ENCODE results near the gene SLC19A1. TPM values are rescaled to one million over a fixed set of nuclear protein-coding genes. Genes with fewer than 3 reads are reported as not detected.

The SLC19A1 gene
- total RNA-seq, 2 donors from 2014 or later: 23.3 to 110 TPM

DNA sequence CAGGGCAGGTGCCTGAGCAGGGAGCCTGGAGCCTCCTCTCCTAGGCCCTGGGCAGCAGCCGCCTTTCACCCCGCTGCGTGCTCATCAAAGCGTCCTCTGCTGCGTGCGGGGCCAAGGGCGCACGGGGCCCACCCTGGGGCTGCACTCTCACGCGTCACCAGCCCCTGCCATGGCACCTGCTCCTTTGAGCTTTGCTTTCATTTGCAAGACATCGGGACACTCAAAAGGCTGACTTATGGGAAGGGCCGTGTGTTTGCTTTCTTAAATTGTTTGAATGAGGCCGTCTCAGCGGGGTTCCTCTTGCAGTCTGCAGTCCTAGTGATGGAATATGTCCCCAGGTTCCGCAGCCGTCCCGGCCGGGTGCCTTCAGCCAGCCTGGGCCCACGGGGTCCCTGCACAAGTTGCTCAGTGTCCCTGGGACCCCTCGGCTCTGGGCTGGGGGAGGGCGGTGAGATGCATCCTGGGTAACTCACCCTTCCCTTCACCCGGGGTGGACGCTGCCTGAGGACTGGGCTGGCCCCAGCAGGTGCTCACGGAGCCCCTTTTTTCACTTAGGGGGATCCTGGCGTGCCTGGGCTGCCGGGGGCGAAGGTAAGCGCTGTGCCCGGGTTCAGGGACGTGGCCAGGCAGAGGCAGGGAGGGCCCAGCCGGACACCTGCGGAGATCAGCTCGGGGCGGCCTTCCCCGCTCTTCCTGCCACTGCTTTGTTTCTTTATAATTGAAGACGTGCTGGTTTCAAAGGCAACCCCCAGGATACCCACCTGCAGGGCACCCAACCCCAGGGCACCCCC, 53.1 kb downstream of the SLC19A1 start:
- H3K4me3 Mint-ChIP-seq: no peak overlapping the region
- no peaks in the 10 kb centered on the region for H3K36me3 Mint-ChIP-seq
- no peak overlapping the region for H3K27ac Mint-ChIP-seq
- no peak for ATAC-seq
- H3K9me3 Mint-ChIP-seq: no peaks in the 10 kb centered on the region
- H3K4me1 Mint-ChIP-seq (ENCODE audit: low read depth in 2 of 2): peaks cover 3 to 5% of the 10 kb centered on the region in 2 donors
- H3K27me3 Mint-ChIP-seq: no peaks in the 10 kb centered on the region
- no peak for DNase-seq (ENCODE audit: low spot score)

DNA sequence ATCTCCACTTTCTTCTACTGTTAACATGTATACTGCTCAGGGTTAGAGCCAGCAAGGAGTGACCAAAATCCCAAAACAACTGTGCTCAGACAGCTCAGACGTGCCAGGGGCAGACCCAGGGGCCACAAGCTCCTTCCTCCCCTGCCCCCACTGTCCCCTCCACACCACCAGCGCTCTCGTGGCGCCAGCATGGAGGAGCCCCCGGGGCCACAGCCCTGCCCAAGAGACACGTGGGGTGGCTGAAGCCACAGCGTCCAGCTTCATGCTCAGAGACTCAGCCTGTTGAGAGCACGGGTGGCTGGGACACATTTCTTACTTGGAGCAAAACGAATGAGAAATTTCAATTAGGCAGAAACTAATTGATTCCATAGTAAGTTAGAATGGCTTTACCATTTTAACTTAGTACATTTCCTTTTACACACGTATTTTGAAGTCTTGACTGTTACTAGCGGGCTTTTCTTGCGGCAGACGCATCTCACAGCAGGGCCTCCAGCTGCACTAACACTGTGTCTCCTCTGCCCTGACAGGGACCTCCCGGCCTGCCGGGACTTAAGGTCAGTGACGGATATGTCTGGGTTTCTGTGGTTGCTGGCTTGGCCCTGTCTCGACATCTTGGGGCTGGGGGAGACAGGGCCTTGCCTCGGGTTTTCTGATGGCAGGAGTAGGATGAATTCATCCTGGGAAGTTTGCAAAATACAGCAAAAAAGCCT, 54.2 kb downstream of the SLC19A1 start:
- H3K27ac Mint-ChIP-seq: no peak overlapping the region
- H3K9me3 Mint-ChIP-seq: no peaks in the 10 kb centered on the region
- no peak for DNase-seq (ENCODE audit: low spot score)
- no peaks in the 10 kb centered on the region for H3K27me3 Mint-ChIP-seq
- no peaks in the 10 kb centered on the region for H3K36me3 Mint-ChIP-seq
- no peak for ATAC-seq
- H3K4me1 Mint-ChIP-seq (ENCODE audit: low read depth in 2 of 2): peaks cover 7 to 11% of the 10 kb centered on the region in 2 donors
- no peak overlapping the region for H3K4me3 Mint-ChIP-seq

DNA sequence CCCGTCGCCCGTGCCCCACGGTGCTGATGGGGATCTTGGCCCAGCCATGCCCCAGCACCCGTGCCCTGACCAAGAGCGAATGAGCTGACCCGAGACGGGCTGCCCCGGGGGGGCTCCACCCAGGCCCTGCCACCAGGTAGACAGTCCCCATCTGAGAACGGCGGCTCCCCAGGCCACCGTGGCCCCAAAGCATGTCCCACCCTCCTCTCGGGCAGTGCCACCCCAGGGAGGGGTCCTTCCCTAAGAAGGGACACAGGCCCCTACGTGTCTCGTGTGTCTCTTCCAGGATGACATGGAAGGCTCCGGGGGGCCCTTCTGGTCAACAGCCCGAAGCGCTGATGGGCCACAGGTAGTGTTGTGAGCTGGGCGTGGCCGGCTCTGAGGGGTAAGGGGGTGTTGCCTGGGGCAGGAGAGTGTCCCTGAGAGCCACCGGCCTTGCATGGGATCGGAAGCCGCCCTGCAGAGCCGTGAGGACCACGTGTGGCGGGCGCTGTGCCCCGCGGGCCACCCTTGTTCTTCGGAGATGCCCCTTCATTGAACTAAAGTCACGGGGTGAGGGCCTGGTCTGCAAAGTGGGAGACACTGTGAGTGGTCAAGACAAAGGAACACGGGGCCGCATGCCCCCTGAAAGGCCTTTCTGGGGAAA, 55.0 kb downstream of the SLC19A1 start:
- H3K36me3 Mint-ChIP-seq: no peaks in the 10 kb centered on the region
- no peak for DNase-seq (ENCODE audit: low spot score)
- no peak overlapping the region for H3K4me3 Mint-ChIP-seq
- no peaks in the 10 kb centered on the region for H3K27me3 Mint-ChIP-seq
- H3K4me1 Mint-ChIP-seq (ENCODE audit: low read depth in 2 of 2): peaks cover 11 to 14% of the 10 kb centered on the region in 2 donors
- no peak overlapping the region for H3K27ac Mint-ChIP-seq
- no peaks in the 10 kb centered on the region for H3K9me3 Mint-ChIP-seq
- no peak for ATAC-seq

DNA sequence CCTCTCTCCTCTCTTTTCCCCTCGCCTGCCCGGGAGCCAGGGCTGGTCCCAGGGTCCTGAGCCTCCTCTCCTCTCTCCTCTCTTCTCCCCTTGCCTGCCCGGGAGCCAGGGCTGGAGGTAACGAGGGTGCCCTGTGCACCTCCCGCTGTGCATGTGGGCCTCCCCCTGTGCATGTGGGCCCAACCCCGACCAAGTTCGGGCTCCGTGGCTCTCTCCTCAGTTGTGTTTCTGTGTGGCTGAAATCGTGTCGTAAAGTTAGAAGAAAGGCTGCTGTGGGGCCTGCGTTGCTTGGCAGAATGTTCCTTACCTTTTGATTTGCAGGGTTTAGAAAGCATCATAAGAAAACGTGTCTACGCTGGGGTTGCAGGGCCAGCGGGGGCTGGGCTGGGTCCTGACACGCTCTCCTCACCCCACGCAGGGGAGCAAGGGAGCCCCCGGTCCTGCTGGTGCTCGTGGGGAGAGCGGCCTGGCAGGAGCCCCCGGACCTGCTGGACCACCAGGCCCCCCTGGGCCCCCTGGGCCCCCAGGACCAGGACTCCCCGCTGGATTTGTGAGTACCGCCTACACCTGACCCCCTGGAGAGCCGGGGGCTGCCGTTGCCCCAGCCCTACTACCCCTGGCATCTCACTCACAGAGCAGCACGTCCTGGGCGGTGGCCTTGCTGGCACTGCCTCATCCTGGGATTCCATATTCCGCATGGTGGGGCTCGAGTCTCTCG, 55.6 kb downstream of the SLC19A1 start:
- no peak overlapping the region for H3K4me3 Mint-ChIP-seq
- no peaks in the 10 kb centered on the region for H3K9me3 Mint-ChIP-seq
- no peak overlapping the region for H3K27ac Mint-ChIP-seq
- H3K27me3 Mint-ChIP-seq: no peaks in the 10 kb centered on the region
- DNase-seq (ENCODE audit: low spot score) (no peak), ATAC-seq (no peak)
- no peaks in the 10 kb centered on the region for H3K36me3 Mint-ChIP-seq
- peaks cover 11 to 14% of the 10 kb centered on the region in 2 donors for H3K4me1 Mint-ChIP-seq (ENCODE audit: low read depth in 2 of 2)

DNA sequence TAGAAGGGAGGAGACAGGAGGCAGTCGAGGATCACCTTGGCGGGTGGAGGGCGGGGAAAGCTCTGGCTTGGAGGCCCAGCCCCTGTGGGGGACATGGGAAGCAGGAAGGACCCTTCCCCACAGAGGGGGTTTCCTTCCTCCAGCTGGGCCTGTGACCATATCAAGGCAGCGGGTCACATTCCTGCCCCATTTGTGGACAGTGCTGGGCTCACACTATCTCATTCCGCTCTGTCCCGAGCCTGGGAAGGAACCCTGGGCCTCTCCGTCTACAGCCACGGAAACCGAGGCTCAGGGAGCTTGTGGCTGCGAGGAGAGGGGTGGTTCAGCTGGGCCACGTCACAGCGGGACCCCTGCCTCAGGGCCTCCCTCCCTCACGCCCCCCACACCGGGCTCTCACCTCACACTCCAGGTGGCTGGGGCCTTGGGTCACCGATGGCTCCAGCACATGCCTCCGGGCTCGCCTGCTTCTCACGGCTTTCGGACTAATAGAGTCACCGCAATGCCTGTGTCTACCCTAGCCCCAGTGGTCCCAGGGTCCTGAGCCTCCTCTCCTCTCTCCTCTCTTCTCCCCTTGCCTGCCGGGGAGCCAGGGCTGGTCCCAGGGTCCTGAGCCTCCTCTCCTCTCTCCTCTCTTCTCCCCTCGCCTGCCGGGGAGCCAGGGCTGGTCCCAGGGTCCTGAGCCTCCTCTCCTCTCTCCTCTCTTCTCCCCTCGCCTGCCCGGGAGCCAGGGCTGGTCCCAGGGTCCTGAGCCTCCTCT, 56.4 kb downstream of the SLC19A1 start:
- Mint-ChIP-seq H3K27me3 (no peaks in the 10 kb centered on the region), H3K4me1 (ENCODE audit: low read depth in 2 of 2) (peaks cover 11 to 14% of the 10 kb centered on the region in 2 donors), H3K4me3 (no peak overlapping the region), H3K9me3 (no peaks in the 10 kb centered on the region), H3K36me3 (no peaks in the 10 kb centered on the region), H3K27ac (no peak overlapping the region)
- DNase-seq (ENCODE audit: low spot score): no peak
- ATAC-seq: no peak

DNA sequence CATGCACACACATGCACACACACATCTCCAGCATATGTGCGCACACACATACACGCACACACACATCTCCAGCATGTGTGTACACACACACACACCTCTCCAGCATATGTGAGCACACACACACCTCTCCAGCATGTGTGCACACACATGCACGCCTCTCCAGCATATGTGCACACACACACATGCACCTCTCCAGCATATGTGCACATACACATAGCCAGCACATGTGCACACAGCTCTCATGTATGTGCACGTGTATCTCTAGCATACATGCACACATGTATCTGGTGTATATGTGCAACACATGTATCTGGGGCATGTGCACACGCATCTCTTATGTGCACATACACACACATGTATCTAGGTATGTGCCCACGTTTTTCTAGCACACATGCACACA, 57.9 kb downstream of the SLC19A1 start:
- no peaks in the 10 kb centered on the region for H3K27me3 Mint-ChIP-seq
- H3K27ac Mint-ChIP-seq: peak overlapping the region; percentile 44 to 63
- H3K9me3 Mint-ChIP-seq: no peaks in the 10 kb centered on the region
- peaks cover 15 to 17% of the 10 kb centered on the region in 2 donors for H3K4me1 Mint-ChIP-seq (ENCODE audit: low read depth in 2 of 2)
- H3K36me3 Mint-ChIP-seq: no peaks in the 10 kb centered on the region
- H3K4me3 Mint-ChIP-seq: peak overlapping the region; percentile 71
- ATAC-seq (no peak), DNase-seq (ENCODE audit: low spot score) (no peak)

DNA sequence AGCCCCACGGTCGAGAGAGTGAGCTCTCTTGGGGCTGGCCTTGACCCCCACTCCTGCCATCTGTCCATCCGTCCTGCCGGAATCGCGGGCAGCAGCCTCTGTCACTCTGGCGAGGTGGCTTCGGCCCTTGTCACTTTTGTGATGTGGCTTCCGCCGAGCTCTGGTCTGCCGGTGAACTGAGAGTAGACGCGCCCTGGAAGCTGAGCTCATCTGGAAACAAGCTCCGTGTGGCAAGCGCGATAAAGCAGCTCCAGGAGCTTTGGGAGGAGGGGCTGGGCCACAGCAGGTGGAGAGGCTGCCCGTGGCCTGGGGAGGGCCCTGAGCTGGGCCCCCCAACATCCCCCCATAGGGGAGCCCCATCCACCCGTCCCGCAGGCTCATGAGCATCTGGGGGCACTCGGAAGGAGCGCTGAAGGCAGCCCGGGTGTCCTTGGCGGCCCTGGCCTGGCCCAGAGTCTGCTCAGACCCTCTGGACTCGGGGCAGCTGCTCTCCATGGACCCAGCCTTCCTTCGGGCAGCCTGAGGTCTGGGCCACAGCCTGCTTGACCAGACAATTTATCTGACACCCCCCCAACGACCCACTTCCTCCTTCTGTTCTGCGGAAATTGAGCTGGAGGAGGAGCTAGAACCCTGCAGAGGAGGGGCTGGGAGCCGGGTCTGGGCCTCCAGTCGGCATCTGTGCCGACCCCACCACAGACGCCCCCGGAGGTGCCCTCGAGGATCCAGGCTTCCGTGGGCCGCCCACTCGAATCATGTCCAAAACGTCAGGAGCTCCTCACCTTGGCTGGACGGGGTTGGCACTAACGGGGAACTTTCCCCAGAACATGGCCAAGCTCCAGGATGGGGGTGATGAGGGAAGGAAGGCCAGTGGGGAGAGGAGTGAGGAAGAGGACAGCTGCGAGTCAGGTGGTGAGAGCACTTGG, 59.1 kb downstream of the SLC19A1 start:
- H3K4me3 Mint-ChIP-seq: peak overlapping the region; percentile 71
- H3K4me1 Mint-ChIP-seq (ENCODE audit: low read depth in 2 of 2): peaks cover 25 to 26% of the 10 kb centered on the region in 2 donors
- no peaks in the 10 kb centered on the region for H3K27me3 Mint-ChIP-seq
- ATAC-seq (peak; percentile 66 to 70), DNase-seq (ENCODE audit: low spot score) (no peak)
- no peaks in the 10 kb centered on the region for H3K9me3 Mint-ChIP-seq
- no peaks in the 10 kb centered on the region for H3K36me3 Mint-ChIP-seq
- peak overlapping the region; percentile 78 to 79 for H3K27ac Mint-ChIP-seq

DNA sequence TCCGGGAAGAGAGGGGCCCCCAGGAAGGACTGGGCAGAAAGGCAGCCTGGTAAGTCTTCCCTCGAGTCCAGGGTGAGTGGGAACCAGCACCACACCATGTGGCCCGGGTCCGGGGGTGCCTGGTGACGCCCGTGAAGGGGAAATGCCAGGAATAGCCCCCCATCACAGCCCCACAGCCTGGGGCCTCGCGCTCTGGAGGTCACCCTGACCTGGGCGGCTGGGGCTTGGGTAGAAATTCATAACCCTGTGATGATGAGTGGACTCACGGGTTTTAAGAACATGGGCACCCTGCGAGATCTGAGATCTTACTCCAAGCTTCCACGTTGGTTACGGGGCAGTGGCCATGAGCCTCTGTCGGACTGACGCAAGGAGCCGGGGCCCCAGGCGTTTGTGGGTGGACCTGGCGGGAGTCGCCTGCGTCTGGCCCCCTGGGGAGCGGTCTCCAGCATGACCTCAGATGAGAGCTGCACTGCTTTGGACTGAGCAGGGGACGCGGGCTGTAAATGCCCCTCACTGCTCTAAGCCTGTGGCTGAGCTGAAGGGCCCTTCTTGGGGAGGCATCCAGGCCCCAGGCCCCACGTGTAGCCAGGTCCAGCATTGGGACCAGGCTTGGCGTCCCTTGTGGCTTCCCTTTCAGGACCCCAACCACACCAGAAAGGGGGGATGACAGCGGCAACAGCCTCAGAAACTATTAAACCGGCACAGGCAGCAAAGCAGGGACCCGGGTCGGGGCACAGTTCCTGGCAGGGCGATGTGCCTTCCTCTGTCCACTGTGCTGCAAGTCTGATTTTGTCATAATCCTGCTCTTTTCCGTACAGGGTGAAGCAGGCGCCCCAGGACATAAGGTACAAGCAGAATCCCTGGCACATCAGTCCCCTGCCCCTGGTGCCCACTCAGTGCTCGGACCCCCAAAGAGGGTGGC, 60.0 kb downstream of the SLC19A1 start:
- H3K9me3 Mint-ChIP-seq: no peaks in the 10 kb centered on the region
- no peak for ATAC-seq
- peaks cover 28 to 30% of the 10 kb centered on the region in 2 donors for H3K4me1 Mint-ChIP-seq (ENCODE audit: low read depth in 2 of 2)
- H3K27me3 Mint-ChIP-seq: no peaks in the 10 kb centered on the region
- no peak for DNase-seq (ENCODE audit: low spot score)
- H3K4me3 Mint-ChIP-seq: peak overlapping the region; percentile 71
- H3K36me3 Mint-ChIP-seq: no peaks in the 10 kb centered on the region
- H3K27ac Mint-ChIP-seq: peak overlapping the region; percentile 78 to 79

DNA sequence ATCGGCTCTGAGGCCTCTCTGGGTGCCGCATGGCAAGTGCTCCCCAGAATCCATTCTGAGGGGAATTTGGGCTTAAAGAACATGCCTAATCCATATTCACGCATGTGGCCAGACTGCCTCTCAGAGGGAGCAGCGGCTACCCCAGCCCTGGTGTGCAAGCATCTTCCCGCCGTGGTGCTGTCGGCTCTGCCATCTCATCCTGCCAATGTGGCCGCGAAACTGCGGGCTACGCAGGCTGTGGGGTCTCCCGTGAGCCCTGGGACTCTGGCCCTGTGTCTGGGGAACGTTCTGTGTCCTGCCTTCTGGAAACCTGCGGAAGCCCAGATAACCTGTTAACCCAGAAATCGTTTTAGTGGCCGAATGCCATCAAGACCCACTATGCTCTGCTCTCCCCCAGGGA, 60.7 kb downstream of the SLC19A1 start:
- Mint-ChIP-seq H3K9me3 (no peaks in the 10 kb centered on the region), H3K4me3 (no peak overlapping the region), H3K27ac (no peak overlapping the region), H3K36me3 (no peaks in the 10 kb centered on the region), H3K27me3 (peaks cover 2 to 4% of the 10 kb centered on the region in 2 donors), H3K4me1 (ENCODE audit: low read depth in 2 of 2) (peaks cover 29 to 34% of the 10 kb centered on the region in 2 donors)
- no peak for ATAC-seq
- no peak for DNase-seq (ENCODE audit: low spot score)

DNA sequence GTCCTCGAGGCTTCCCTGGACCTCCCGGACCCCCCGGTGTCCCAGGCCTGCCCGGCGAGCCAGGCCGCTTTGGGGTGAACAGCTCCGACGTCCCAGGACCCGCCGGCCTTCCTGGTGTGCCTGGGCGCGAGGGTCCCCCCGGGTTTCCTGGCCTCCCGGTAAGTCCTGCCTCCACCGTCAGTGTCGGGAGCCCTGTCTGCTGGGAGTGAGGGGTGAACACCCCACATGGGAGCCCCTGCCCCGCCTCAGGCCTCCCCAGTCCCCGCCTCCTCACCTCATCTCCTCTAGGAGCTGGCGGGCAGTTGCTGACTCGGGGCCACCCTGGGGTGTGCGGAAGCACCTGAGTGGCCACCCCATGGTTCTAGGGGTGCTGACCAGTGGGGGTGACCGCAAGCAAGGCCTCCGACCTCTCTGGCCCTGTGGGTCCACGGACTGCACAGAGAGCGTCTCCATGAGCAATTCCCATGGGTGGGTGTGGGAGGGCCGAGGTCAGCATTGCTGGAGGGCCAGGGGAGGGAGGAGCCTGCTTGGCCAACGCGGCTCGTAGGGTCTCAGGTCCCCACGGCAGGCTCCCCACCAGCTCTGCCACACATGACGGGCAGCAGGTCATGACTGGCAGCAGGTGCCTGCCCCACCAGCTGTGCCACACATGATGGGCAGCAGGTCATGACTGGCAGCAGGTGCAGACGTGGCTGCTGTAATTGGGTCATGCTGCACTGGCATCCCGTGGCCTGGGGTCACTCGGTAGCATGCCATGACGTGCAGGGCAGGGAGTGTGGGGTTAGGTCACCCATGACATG, 61.3 kb downstream of the SLC19A1 start:
- DNase-seq (ENCODE audit: low spot score): no peak
- Mint-ChIP-seq H3K9me3 (no peaks in the 10 kb centered on the region), H3K36me3 (no peaks in the 10 kb centered on the region), H3K27me3 (peaks cover 4 to 8% of the 10 kb centered on the region in 2 donors), H3K27ac (no peak overlapping the region), H3K4me3 (no peak overlapping the region), H3K4me1 (ENCODE audit: low read depth in 2 of 2) (peaks cover 32 to 37% of the 10 kb centered on the region in 2 donors)
- no peak for ATAC-seq

Data from natural killer cell treated with Interleukin-12 subunit alpha and Interleukin-12 subunit beta and Interleukin-15 and Interleukin-18, amount 100 ng/mL, for 72 hours (primary cell).